ENCODE data around the gene TMEM184C.

- TF ChIP-seq GABPA (IDR thresholded peaks at IDR 0.05; ENCODE audit: borderline replicate concordance, insufficient read depth, low read length) (no peak), CHD7 (IDR thresholded peaks at IDR 0.05; ENCODE audit: insufficient replicate concordance, low read length) (no peak), EP300 (IDR thresholded peaks at IDR 0.05; ENCODE audit: borderline replicate concordance in 1 of 2, low read depth in 2 of 2, low read length in 2 of 2) (no peak), HDAC2 (IDR thresholded peaks at IDR 0.05; ENCODE audit: borderline replicate concordance in 1 of 2, low read depth in 2 of 2, low read length in 2 of 2) (no peak), CTBP2 (IDR thresholded peaks at IDR 0.05; ENCODE audit: borderline replicate concordance, insufficient read depth, insufficient read length, low read length) (no peak)
Observed at GRCh38 chr4:147581606-147582350, 35.4 kb upstream of the TMEM184C start.

Data from H1 (cell line).